Left renal cortex interstitium (tissue), 4 donors: Measurements from ENCODE around the gene TXNDC11. TPM values are rescaled to one million over a fixed set of nuclear protein-coding genes. Genes with fewer than 3 reads are reported as not detected.
"Not testable (repeated sequence)": the region's sequence is repeated elsewhere in the genome, so short reads cannot be mapped to it uniquely, and the experiment has no call there.

Experiments
- DNase-seq, 4 donors: peaks; one replicate each; pipeline ENCODE4 v3.0.0-alpha.2; 2013; ENCODE audit warnings: low read depth in 4 of 4, low spot score in 2 of 4, missing footprints in 1 of 4
- polyA plus RNA-seq, 4 donors: library from polyadenylated mRNA; unstranded; fragments of 120-200 nt; gene quantifications; one replicate each; pipeline ENCODE4 v1.2.1, GENCODE V29; 2013; ENCODE audit not compliant: insufficient read length in 4 of 4

Gene TXNDC11
- 10 to 100 TPM; 39.5 to 44.2 (median 41.9) TPM for polyA plus RNA-seq

- peak; percentile 81 to 97 (median 94) for DNase-seq
These were observed at the start of gene TXNDC11 for GRCh38 chr16:11742536-11743307. Gene TXNDC11 (minus strand): TSS chr16:11742857. CDS start chr16:11742730, 127 bp downstream.

DNA sequence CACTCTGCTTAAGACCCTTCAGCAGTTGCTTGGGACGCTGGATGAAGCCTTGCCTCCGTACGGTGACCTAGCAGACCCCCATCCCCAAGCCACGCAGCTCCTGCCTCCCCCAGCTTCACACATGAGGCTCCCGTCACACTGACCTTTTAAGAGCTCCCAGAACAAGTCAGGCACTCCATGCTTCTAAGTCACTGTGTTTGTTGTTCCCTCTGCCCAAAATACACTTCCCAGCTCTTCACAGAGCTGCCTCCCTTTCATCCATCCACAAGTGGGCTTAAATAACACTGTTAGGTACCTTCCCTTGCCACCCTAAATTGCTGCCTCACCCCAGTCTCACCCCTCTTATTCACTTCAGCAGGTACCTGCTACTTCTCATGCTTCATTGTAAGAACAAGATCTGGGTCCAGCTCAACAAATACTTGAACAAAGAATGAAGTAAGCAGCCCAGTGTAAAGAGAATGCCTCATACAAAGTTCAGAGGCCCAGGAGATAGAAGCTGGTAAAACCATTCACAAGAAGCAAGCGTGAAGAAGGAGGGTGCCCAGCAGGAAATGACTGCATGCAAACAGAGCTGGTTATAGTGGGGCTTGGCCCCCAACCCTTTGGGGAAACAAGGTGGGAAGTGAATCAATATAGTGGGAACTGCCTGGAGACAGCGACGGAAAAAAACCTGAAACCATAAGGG is 48.6 kb upstream of the TXNDC11 start:
- no peak for DNase-seq

GRCh38 chr16:11788914-11789313 is 46.3 kb upstream of the TXNDC11 start:
- DNase-seq = no peak

- DNase-seq = not testable (repeated sequence)
These were observed 42.4 kb upstream of the TXNDC11 start for GRCh38 chr16:11784980-11785599.

GRCh38 chr16:11784381-11784780 is 41.7 kb upstream of the TXNDC11 start:
- not testable (repeated sequence) for DNase-seq

GRCh38 chr16:11784038-11784369 is 41.3 kb upstream of the TXNDC11 start:
- no peak for DNase-seq

GRCh38 chr16:11783319-11784037 is 40.8 kb upstream of the TXNDC11 start:
- DNase-seq = no peak

DNA sequence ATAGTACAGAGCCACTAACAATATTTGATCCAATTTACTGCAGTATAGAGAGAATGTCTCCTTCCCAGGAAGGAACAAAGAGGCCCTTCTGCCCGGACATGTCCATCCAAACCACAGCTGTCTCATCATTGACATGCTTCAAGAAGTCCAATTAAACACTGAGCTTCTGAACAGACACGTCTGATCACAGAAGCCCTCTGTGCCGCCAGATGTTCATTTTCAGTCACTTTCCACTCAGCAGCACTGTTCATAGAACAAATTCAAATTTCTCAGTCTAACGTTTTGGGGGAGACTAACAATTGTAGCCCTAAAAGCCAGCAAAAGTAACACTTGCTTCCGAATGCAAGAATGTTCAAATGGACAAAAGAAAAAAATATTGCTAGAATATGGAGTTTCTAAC is 39.1 kb upstream of the TXNDC11 start:
- DNase-seq = no peak

DNA sequence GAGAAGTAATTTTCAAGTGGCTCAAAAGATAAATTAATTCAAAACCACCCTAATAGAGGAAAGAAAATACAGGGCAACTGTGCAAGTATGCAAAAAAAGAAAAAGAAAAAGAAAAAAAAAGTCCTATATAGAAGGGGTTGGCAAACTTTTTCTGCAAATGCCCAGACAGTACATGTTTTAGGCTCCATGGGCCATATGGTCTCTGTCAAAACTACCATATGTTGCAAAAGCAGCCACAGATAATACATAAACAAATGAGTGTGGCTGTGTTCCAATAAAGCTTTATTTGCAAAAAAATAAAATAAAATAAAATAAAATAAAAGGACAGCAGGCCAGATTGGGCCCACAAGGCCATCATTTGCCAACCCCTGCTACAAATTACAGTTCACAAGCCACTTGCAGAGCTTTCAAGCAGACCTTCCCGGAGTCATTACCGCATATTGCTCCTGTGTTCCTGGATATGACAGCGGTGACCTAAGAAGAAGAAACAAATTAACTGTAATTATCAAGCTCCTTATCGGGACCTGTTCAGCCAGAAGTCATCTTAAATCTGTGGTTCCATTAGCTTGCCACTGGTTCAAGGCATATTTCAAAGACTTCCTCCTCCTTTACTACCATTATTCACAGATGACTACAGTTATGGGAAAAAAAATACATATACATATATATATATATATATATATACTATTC is 38.5 kb upstream of the TXNDC11 start:
- DNase-seq = no peak

DNA sequence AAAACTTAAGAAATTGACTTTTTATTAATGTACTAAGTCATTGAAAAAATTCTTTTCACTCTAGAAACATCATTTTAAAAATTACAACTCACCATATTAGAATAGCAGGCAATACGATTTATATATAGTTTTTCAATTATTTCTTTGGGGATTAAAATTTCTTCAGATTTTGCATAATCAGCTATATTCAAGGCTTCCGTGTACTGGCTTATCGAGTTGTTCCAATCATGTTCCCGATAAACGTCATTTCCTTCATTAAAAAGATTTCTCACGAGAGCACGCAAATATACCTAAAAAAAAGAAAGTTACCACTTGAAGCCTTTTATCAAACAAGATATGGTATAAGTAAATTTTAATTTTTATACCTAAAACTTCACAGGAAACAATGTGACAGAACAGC is 36.4 kb upstream of the TXNDC11 start:
- DNase-seq = no peak

- no peak for DNase-seq
These were observed 31.5 kb upstream of the TXNDC11 start for GRCh38 chr16:11774065-11774626.

DNA sequence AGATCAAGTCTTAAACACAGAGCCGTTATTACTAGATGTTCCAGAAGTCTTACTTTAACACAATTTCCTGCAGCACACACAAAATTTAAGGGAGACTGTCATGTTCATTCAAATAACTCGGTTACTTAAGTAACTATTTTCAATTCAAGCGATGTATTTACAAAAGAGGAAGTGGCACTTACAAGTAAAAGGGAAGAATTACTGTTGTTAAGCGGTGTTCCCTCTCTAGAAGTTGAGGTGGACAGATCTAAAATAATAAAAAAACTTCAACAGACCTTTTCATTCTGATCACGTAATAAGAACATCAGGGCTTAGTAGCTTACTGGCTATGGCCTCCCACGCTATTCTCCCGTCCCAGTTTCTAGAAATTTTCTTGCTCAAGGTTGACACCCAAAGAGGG is 26.2 kb upstream of the TXNDC11 start:
- no peak for DNase-seq

DNA sequence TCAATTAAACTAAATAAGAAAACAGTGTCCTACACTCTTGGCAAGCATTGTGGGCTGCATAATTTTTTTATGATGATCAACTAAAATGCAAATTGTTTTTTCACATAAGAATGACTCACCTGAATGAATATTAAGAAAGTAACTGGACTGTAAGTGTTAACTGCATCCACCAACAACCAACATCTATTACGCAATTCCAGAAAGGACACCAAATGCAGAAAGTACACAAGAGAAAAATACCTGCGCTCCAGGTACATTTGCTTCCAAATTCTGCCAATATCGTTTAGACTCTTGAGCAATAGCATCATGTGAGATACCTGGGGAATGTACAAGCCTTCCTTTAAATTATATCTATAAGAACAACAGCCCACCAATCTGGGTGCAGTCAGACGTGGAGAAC is 19.8 kb upstream of the TXNDC11 start:
- no peak for DNase-seq

- DNase-seq = no peak
These were observed 17.3 kb upstream of the TXNDC11 start for GRCh38 chr16:11759997-11760396.

GRCh38 chr16:11759163-11759834 is 16.6 kb upstream of the TXNDC11 start:
- no peak for DNase-seq

DNA sequence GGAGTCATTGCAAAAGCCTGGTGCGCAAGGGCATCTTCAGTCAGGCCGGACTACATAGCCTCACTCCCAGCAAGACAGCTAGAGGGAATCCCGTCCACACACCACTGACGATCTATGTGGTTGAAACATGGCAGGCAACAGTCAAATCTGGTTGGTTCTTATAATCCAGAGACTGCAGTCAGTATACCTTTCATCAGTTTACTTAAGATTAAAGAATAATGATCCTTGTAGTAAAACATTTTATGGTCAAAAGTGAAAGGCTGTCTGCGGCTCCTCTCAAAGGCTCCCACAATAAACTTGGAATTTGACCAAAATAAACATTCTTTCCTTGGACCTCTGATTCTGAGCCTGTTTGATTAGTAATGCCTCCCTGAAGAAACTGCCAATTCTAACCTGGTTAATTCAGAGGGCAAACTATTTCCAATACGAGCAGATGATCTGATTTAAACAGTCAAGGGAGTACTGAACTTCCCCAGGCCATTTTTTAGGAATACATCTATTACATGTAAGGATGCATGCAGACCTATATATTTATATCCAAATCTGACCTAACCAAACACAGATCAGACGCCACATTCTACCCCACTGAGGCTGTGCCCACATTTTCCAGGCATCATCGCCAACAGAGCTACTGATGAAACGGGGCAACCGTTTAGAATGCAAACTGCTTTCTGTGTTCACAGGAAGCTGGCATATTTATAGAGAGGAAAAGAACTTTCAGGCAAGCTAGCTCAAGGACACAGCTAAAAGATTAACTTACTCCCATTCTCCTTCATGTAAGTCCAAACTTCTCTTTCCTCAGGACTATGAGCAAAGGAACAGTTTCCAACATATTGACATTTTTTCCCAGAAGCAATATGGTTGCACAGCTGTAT is 15.3 kb upstream of the TXNDC11 start:
- no peak for DNase-seq

DNA sequence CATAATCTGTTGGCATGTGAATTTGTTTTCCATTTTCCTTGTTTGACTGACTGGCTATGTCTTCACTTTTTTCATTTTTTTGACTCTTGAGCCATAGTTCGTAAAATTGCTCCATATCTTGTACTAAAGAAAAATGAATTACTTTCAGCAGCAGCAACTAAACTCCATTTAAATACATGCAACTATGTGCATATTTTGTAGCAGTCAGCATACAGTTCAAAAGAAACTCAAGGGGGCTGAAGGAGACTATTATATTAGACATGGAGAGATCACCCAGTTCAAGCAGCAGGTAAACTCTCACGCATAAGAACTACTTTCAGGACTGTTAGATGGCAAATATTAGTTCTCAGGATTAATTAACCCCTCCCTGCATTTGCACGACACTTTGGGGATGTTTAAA is 13.6 kb upstream of the TXNDC11 start:
- DNase-seq = no peak

DNA sequence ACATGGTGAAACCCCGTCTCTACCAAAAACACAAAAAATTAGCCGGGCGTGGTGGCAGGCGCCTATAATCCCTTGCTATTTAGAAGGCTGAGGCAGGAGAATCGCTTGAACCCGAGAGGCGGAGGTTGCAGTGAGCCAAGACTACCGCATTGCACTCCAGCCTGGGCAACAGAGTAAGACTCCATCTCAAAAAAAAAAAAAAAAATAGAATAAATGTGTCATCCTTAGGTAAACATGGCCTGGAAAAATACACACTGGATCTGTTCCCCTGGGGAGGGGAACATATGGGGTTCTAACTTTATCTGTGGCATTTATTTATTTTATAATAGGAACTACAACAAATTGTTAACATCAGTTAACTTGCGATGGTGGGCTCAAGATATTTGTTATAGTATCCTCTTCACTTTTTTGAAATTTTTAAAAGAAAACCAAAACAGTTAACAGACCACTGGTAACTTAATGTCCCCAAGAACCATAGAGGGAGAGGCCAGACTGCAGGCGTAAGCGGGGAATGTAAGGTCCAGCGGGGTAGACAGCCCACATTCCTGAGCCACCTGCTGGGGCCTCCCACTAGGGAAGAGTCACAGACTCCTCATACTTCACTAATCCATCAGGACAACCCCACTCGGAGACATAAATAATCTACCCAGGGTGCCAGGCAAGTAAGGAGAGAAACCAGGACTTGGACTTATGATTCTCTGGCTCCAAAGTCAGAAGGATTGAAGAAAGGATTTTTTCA is 12.5 kb upstream of the TXNDC11 start:
- no peak for DNase-seq
